ENCODE measurements around the gene BAIAP3.

- no peak for TF ChIP-seq EZH2 (IDR thresholded peaks at IDR 0.05; ENCODE audit: insufficient read depth, poor library complexity, severe bottlenecking)
- TF ChIP-seq EZH2phosphoT487 (IDR thresholded peaks at IDR 0.05; ENCODE audit: insufficient read depth, low read depth) = no peak
Measured at GRCh38 chr16:1345087-1345486, 11.6 kb downstream of the BAIAP3 start.
